NT2/D1 (cell line): ENCODE measurements around the gene BABAM2.
"Not testable (repeated sequence)": the region's sequence is repeated elsewhere in the genome, so short reads cannot be mapped to it uniquely, and the experiment has no call there.

Experiments used
- DNase-seq: peaks from one replicate; pipeline ENCODE4 v3.0.0-alpha.2; 2011; ENCODE audit warnings: low read depth, low spot score
- H3K27me3 ChIP-seq: 2 replicates; pipeline ENCODE4 v1.6.0; 2011; ENCODE audit warnings: mild to moderate bottlenecking; ENCODE audit not compliant: insufficient read length, insufficient read depth
- H3K36me3 ChIP-seq: 2 replicates; pipeline ENCODE4 v1.6.1; 2011; ENCODE audit warnings: mild to moderate bottlenecking, low read length, mixed read lengths; ENCODE audit not compliant: insufficient read depth, insufficient read length
- H3K4me1 ChIP-seq: 2 replicates; pipeline ENCODE4 v1.5.1; 2011; ENCODE audit not compliant: insufficient read depth, insufficient read length
- H3K4me3 ChIP-seq: 2 replicates; pipeline ENCODE4 v1.5.1; 2011; ENCODE audit warnings: low read depth; ENCODE audit not compliant: insufficient read length
- H3K9ac ChIP-seq: 2 replicates; pipeline ENCODE4 v1.6.0; 2011; ENCODE audit warnings: low read depth; ENCODE audit not compliant: insufficient read length
- H3K9me3 ChIP-seq: 2 replicates; pipeline ENCODE4 v1.5.1; 2011; ENCODE audit warnings: mild to moderate bottlenecking, low read length; ENCODE audit not compliant: insufficient read depth
- SUZ12 ChIP-seq: IDR thresholded peaks from 2 replicates; pipeline ENCODE4 v1.6.1; 2011; ENCODE audit not compliant: insufficient read length, insufficient read depth; ENCODE audit errors: extremely low read depth
- YY1 ChIP-seq: IDR thresholded peaks from 2 replicates; pipeline ENCODE4 v1.6.1; 2011; ENCODE audit not compliant: insufficient read length, insufficient read depth
- ZNF274 ChIP-seq: IDR thresholded peaks from 2 replicates; pipeline ENCODE4 v1.6.1; 2011; ENCODE audit warnings: mild to moderate bottlenecking, low read depth, low read length

Gene BABAM2

DNA sequence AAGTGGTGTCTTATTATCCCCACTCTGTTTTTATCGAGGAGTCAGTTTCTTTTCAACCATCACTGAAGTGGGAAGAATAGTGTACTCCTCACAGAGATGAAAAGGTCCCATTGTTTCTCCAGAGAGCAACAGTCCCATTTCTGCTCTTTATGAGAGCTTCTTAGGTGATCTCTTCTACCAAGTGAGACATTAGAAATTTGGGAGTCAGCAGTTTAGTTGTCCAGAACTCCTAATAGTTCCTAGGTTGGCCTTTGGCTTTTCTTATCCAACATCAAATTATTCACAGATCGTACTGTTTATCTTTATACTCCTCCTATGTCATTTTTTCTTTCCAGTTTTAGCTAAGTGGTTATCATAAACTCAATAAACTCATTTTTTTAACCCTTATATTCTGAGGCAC is 213.1 kb downstream of the BABAM2 start:
- TF ChIP-seq YY1 (no peak), ZNF274 (no peak), SUZ12 (no peak)
- no peaks in the 10 kb centered on the region for H3K27me3 ChIP-seq
- DNase-seq: no peak
- H3K4me3 ChIP-seq: no peak overlapping the region
- no peaks in the 10 kb centered on the region for H3K36me3 ChIP-seq
- H3K4me1 ChIP-seq: no peaks in the 10 kb centered on the region
- no peak overlapping the region for H3K9ac ChIP-seq
- no peaks in the 10 kb centered on the region for H3K9me3 ChIP-seq

DNA sequence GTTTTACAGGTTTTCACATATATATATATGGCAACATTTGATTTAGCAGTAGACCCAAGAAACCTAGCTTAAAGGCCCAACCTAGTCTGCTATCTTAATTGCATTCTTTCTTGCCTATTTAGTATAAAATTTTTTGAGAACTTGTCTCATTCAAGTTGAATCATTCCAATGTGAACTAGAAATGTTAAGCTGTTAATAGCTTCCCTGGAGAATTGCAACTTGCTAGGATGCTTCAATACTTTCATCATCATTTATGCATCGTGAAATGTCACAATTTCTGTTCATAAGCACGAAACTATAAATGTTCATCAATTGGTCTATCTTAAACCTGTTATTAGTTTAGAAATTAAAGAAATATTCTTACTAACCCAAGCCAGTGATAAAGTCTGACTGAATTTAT is 217.6 kb downstream of the BABAM2 start:
- Histone ChIP-seq H3K36me3 (no peaks in the 10 kb centered on the region), H3K9me3 (no peaks in the 10 kb centered on the region), H3K4me3 (no peak overlapping the region), H3K4me1 (no peaks in the 10 kb centered on the region), H3K9ac (no peak overlapping the region), H3K27me3 (no peaks in the 10 kb centered on the region)
- TF ChIP-seq SUZ12 (no peak), ZNF274 (no peak), YY1 (no peak)
- DNase-seq: no peak

DNA sequence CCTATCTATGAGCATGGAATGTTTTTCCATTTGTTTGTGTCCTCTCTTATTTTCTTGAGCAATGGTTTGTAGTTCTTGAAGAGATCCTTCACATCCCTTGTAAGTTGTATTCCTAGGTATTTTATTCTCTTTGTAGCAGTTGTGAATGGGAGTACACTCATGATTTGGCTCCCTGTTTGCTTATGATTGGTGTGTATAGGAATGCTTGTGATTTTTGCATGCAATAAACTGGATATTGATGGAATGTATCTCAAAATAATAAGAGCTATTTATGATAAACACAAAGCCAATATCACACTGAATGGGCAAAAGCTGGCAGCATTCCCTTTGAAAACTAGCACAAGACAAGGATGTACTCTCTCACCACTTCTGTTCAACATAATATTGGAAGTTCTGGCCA is 223.2 kb downstream of the BABAM2 start:
- H3K4me1 ChIP-seq, H3K36me3 ChIP-seq: not testable (repeated sequence)

DNA sequence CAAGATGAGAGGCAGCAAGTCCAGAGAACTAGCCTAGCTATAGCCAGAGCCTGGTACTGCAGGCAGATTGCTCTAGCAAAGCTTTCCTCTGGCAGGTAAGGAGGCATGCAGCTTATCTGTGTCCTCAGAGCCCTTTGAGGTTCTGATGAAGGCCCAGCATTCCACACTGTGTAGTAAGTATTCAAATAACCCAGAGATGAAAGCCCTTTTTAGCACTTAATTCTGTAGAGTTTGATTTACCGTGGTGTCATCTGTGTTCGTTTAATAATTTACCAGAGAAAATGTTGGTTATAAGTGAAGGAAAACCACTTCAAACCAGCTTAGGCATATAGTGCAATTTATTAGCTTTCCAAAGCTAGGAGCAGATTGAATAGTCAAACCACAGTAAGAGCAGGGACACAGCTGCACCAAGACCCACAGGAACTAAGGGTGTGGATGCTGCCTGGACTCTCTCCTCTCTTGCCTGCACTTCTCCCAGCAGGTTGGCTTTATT is 226.6 kb downstream of the BABAM2 start:
- no peak overlapping the region for H3K9ac ChIP-seq
- H3K4me1 ChIP-seq: no peaks in the 10 kb centered on the region
- no peaks in the 10 kb centered on the region for H3K27me3 ChIP-seq
- H3K36me3 ChIP-seq: no peaks in the 10 kb centered on the region
- no peaks in the 10 kb centered on the region for H3K9me3 ChIP-seq
- TF ChIP-seq ZNF274 (no peak), YY1 (no peak), SUZ12 (no peak)
- DNase-seq: no peak
- no peak overlapping the region for H3K4me3 ChIP-seq

More for the DNA sequence above, 223.2 kb downstream of the BABAM2 start:
- not testable (repeated sequence) for H3K9ac ChIP-seq, H3K9me3 ChIP-seq, H3K4me3 ChIP-seq, H3K27me3 ChIP-seq, DNase-seq

DNA sequence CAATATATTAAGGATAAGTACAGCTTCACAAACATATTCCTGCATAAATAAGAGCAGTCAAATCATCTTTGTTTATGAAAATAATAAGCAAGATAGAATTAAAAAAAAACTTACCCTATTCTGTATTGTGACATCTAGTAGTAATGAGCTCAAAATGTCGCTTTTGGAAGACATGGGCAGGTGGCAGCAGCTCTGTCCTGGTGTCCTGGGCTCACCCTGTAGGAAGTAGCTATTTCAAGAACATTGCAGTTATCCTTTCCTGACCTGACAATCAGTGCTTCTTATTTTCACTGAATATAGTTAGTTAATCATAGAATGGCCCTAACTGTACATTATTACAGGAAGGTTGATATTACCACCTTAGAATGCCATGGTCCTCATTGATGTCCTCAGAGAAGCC is 229.1 kb downstream of the BABAM2 start:
- H3K4me3 ChIP-seq: no peak overlapping the region
- H3K9ac ChIP-seq: no peak overlapping the region
- TF ChIP-seq SUZ12: no peak
- no peak for TF ChIP-seq YY1
- TF ChIP-seq ZNF274: no peak
- no peaks in the 10 kb centered on the region for H3K9me3 ChIP-seq
- no peaks in the 10 kb centered on the region for H3K27me3 ChIP-seq
- no peaks in the 10 kb centered on the region for H3K4me1 ChIP-seq
- no peak for DNase-seq
- H3K36me3 ChIP-seq: no peaks in the 10 kb centered on the region

DNA sequence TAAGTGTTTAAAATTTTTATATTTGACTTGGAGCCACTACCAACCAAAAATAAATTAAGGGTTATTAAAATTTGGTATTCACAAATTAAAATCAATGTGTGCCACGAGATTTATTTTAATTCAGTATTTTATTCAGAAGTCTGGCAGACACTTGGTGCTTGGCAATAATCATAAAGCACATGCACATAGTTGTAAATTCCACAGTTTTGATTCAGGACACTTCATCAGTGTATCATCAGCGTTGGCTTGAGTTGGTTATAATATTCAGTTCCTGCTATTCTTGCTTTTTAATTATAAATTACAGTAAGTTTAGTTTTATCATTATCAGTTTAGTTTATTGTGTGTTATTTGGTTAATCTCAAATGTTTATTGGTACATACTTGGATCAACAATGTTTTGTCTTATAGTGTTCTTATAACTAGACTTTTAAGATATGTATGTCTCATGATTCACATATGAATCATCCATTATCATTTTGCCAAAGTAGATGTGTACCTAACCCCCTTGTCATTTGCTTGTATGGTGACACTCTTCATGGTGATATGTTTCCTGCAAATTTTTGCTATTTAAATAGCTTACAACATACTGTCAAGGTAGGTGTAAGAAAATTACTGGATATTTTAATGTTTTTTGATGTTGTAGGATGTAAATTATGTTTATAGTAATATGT is 237.9 kb downstream of the BABAM2 start:
- TF ChIP-seq ZNF274: no peak
- TF ChIP-seq SUZ12: no peak
- TF ChIP-seq YY1: no peak
- Histone ChIP-seq H3K27me3 (no peaks in the 10 kb centered on the region), H3K9me3 (no peaks in the 10 kb centered on the region), H3K9ac (no peak overlapping the region), H3K36me3 (no peaks in the 10 kb centered on the region), H3K4me1 (no peaks in the 10 kb centered on the region), H3K4me3 (no peak overlapping the region)
- DNase-seq: no peak

DNA sequence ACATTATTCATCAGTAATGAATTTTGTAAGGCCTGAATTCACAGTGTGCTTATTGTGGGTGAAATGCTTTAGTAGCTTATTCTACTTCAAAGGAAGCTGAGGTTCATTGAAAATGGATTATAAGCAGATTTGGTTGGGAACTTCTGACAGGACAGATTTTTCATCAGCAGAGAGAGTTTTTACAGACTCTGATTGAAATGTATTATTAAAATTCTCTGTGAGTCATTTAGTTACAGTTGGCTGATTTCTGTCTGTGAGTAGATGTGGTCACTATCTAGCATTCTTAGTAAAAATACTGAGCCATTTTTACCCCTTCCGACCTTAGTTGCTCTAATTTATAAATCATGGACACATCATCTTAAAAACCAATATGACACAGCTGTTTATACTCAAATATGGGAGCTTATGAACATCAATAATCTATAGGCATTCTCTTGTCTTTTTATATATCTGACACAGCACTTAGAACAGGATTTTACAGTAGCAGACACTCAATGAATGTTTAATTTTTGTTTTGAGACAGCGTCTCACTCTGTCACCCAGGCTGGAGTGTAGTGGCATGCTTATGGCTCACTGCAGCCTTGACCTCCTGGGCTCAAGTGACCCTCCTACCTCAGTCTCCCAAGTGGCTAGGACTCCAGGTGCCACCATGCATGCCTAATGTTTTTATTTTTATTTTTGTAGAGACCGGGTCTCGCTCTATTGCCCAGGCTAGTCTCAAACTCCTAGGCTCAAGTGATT is 239.6 kb downstream of the BABAM2 start:
- Histone ChIP-seq H3K9me3 (no peaks in the 10 kb centered on the region), H3K4me3 (no peak overlapping the region), H3K27me3 (no peaks in the 10 kb centered on the region), H3K36me3 (no peaks in the 10 kb centered on the region), H3K9ac (no peak overlapping the region), H3K4me1 (no peaks in the 10 kb centered on the region)
- DNase-seq: no peak
- no peak for TF ChIP-seq ZNF274
- no peak for TF ChIP-seq YY1
- no peak for TF ChIP-seq SUZ12

DNA sequence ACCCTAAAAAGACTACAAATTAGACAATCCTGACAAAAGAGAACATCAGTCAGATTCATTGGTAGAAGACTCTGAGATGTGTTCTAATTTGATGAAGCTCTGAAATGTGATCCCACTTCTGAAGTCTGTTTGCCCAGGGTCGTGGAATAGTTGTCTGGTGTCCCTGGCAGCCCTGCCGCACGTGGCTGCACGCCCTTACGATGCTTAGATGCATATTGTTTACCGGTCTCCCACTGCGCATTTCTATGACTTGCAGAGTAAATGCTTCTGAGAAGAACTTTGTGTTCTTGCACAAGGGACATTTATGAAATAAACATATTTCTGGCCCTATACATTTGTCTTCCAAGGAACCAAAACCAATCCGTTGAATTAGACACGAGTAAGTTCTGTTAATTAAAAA is 243.2 kb downstream of the BABAM2 start:
- no peaks in the 10 kb centered on the region for H3K27me3 ChIP-seq
- H3K9ac ChIP-seq: no peak overlapping the region
- H3K4me1 ChIP-seq: no peaks in the 10 kb centered on the region
- DNase-seq: no peak
- no peaks in the 10 kb centered on the region for H3K9me3 ChIP-seq
- no peaks in the 10 kb centered on the region for H3K36me3 ChIP-seq
- no peak overlapping the region for H3K4me3 ChIP-seq
- TF ChIP-seq YY1 (no peak), SUZ12 (no peak), ZNF274 (no peak)
